K562 (cell line): Measurements from ENCODE around the gene ARHGEF25. TPM values are rescaled to one million over a fixed set of nuclear protein-coding genes. Genes with fewer than 3 reads are reported as not detected.

ENCODE experiments used
- CREBBP ChIP-seq: IDR thresholded peaks from one replicate; pipeline ENCODE4 v1.6.1; 2012; ENCODE audit warnings: low read depth, mild to moderate bottlenecking, control low read depth, inconsistent platforms, low read length
- CREM ChIP-seq: IDR thresholded peaks from 2 replicates; pipeline ENCODE4 v1.6.1; 2014; ENCODE audit warnings: antibody characterized with exemption, low read depth
- ESRRA ChIP-seq: fragments of 450-650 bp; IDR thresholded peaks from 2 replicates; pipeline ENCODE4 v1.6.1; 2014; ENCODE audit warnings: low read depth, mild to moderate bottlenecking, moderate library complexity, borderline replicate concordance
- JUND ChIP-seq, 2 experiments: IDR thresholded peaks; 2 replicates in 1 of 2; 3 replicates in 1 of 2; pipeline ENCODE4 v1.6.1; 2011; ENCODE audit warnings: borderline replicate concordance in 2 of 2, low read depth in 2 of 2, low read length in 2 of 2, improper control_type of control experiment in 1 of 2, missing biosample characterization in 1 of 2, missing genetic modification characterization in 1 of 2, missing genetic modification reagents in 1 of 2
- RBBP5 ChIP-seq: fragments of 200-600 bp; sonication (generic); IDR thresholded peaks from 2 replicates; pipeline ENCODE4 v1.6.1; 2012; ENCODE audit warnings: borderline replicate concordance, mild to moderate bottlenecking, low read length, control low read depth, inconsistent platforms; ENCODE audit not compliant: insufficient read depth, poor library complexity, severe bottlenecking
- STAG1 ChIP-seq: sonication (generic); formaldehyde crosslinking; IDR thresholded peaks from 2 replicates; pipeline ENCODE4 v1.5.0; 2020; ENCODE audit warnings: missing genetic modification reagents, borderline replicate concordance
- TEAD4 ChIP-seq, 2 experiments: sonication (generic) in 1 of 2; formaldehyde crosslinking in 1 of 2; IDR thresholded peaks; 2 replicates each; pipeline versions ENCODE4 v1.6.1 to v1.8.0; 2012 to 2022; ENCODE audit warnings: borderline replicate concordance in 1 of 2, inconsistent platforms in 1 of 2, low read length in 1 of 2, mild to moderate bottlenecking in 1 of 2, missing genetic modification reagents in 1 of 2
- TFAM ChIP-seq: fragments of 250-450 bp; sonication (Bioruptor Pico); conservative IDR thresholded peaks from 2 replicates; pipeline ENCODE4 v1.5.0; 2021; ENCODE audit warnings: mild to moderate bottlenecking, moderate library complexity
- polyA plus RNA-seq, 8 experiments: library from polyadenylated mRNA; depleted of rRNA in 4 of 8; stranded (reverse) in 5 of 8; unstranded in 3 of 8; fragments of >200 nt; fragmentation: Nextera tagmentation in 2 of 8; fragmentation: Illumina TruSeq in 1 of 8; extraction: Ambion mirVana in 2 of 8; extraction: Trizol in 1 of 8; gene quantifications; 2 replicates each; pipeline versions ENCODE4 v1.2.1 to v1.2.3, GENCODE V29; 2011 to 2014; ENCODE audit warnings: inconsistent platforms in 1 of 8, missing spikeins in 1 of 8
- total RNA-seq, 7 experiments: library from RNA; depleted of rRNA in 6 of 7; stranded (reverse); fragments of >200 nt in 6 of 7; fragmentation: Illumina TruSeq in 2 of 7; extraction: Trizol in 2 of 7; gene quantifications; 2 replicates each; pipeline versions ENCODE4 v1.2.1 to v1.2.3, GENCODE V29; 2011 to 2021; ENCODE audit warnings: low replicate concordance in 1 of 7
- TF ChIP-seq, protein P1 (sequence below): IDR thresholded peaks from 2 replicates; pipeline ENCODE4 v1.6.1; 2011; ENCODE audit warnings: borderline replicate concordance, low read depth, mild to moderate bottlenecking, moderate library complexity, low read length; ENCODE audit not compliant: insufficient read depth, poor library complexity, severe bottlenecking

ARHGEF25 gene
- total and polyA plus RNA-seq, 9 of the 15 experiments (the other 6 are each of a cell fraction or from before 2014, with no cell fraction given) = 0.13 to 17.3 (median 11.6) TPM

- TF ChIP-seq, protein P1, sequence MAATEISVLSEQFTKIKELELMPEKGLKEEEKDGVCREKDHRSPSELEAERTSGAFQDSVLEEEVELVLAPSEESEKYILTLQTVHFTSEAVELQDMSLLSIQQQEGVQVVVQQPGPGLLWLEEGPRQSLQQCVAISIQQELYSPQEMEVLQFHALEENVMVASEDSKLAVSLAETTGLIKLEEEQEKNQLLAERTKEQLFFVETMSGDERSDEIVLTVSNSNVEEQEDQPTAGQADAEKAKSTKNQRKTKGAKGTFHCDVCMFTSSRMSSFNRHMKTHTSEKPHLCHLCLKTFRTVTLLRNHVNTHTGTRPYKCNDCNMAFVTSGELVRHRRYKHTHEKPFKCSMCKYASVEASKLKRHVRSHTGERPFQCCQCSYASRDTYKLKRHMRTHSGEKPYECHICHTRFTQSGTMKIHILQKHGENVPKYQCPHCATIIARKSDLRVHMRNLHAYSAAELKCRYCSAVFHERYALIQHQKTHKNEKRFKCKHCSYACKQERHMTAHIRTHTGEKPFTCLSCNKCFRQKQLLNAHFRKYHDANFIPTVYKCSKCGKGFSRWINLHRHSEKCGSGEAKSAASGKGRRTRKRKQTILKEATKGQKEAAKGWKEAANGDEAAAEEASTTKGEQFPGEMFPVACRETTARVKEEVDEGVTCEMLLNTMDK = peak; percentile 57
- TF ChIP-seq TFAM (CRISPR knock-in tag) (no peak), STAG1 (CRISPR knock-in tag) (peak; percentile 44; the same call in 1 of the 2 replicates), CREM (peak; percentile 30; the same call in 1 of the 2 replicates), JUND (IDR thresholded peaks at IDR 0.05; ENCODE audit: borderline replicate concordance, low read depth, low read length) (peak; percentile 34; the same call in 1 of the 2 replicates), JUND (tag; IDR thresholded peaks at IDR 0.05; ENCODE audit: borderline replicate concordance, low read depth, low read length) (no peak), RBBP5 (no peak), TEAD4 (IDR thresholded peaks at IDR 0.05; ENCODE audit: low read length) (peak; percentile 35; the same call in 1 of the 2 replicates), TEAD4 (CRISPR knock-in tag; IDR thresholded peaks at IDR 0.05; ENCODE audit: borderline replicate concordance) (no peak), ESRRA (peak; percentile 77; the same call in 1 of the 2 replicates), CREBBP (no peak)
Observed at GRCh38 chr12:57583008-57583831, 28.0 kb upstream of the ARHGEF25 start (continued).
